ENCODE results near the gene LRTM1.

LRTM1 gene

DNA sequence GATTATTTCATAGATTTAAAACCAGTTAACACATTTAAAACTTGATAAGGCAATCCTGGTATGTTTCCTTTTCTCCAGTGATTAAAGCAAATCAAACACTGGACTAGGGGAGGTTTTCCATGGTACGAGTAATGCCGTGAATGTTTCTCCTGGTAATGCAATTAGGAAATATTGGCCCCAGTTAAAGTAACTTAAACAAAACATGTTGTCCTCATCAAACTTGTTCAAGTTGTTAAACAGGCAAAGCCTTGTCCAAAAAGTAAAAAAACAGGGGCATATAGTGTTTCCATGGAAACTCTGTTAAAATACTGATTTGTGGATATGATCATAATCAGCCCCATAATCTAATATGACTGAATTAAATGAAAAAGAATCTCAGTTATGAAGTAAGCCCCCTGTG lies 13.1 kb upstream of the LRTM1 start:
- no peak for DNase-seq (ENCODE audit: low spot score)

DNA sequence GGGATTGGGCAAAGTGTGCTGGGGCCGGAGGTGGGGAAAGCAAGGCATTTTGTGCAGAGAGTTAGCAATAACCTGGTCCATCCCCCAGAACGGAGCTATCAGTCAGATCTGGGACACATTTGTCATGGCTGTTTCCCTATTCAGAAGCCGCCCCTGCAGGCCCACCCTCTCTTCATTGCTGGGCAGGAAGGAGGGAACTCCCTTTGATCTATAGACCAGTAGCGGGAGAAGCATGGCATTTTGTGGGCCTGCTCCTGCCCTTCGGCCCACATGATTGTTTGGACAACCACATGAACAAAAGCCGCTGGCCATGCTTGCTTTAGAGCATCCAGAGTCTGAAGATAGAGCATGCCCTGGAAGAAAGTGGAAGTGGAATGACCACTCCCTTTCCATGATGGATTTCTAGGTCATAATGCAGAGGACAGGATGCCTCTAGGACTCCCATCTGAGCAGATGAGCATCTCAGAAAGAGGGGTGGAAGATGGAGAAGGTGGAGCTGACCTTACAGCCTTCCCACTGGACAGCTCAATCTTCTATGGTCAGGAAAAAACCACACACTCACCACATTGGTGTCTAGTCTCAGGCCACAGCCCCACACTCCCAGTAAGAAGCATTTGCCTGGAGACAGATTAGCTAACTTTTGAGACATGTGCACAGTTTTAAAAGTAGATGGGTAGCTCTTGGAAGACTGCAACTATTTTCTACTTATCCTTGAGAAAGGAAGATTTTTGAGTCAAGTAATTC lies 11.9 kb upstream of the LRTM1 start:
- DNase-seq (ENCODE audit: low spot score) = no peak

DNA sequence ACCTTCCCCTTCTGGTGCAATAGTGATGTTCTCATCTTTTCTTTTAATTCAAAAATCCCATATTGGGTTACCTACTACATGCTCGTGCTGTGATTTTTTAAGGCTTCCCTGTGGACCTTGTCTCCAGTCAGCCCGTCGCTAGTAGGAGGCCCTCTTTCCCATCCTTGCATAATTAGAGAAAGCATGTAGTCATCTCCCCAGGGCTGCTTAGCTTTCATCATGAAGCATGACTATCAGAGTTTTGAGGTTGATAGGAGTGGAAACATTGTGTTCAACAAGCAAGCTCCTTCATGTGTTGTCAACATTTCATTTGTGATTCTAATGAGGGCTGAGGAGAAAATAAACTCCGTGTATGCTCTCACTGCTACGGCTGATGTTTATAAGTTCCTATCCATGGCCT lies 8.7 kb upstream of the LRTM1 start:
- no peak for DNase-seq (ENCODE audit: low spot score)

DNA sequence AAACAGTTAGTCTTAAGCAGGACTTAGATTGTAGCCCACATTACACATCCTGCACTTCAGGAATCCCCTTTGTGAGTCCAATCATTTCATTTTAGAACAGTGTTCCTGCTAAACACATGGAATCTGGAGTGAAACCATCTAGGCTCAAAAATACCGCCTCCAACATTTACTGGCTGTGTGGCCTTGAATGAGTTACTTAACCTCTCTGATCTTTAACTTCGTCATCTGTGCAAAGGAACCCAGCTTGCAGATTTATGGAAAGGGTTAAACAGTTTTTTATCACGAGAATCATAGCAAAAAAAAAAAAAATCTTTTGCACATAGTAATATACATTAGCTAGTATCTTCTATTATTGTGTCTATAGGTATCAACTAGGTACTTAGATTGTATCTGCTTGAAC lies 8.0 kb upstream of the LRTM1 start:
- no peak for DNase-seq (ENCODE audit: low spot score)

DNA sequence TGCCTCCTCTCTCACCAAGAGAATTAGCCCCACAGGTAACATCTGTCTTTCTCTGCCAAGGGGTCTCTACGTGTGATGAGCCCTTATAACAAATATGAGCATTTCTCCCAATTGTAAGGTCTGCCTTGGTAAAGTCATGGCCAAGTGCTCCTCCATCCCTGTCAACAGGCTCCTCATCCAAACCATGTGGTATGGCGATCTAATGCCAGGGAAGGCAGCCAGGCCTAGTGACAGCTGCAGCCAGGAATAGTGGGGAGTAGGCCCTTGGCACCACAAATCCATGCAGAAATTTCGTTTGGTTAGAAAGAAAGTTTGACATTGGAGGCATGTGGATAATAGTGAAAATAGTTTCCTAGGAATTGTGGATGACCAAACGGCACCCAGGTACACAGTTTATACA lies 4.7 kb upstream of the LRTM1 start:
- DNase-seq (ENCODE audit: low spot score) = no peak

DNA sequence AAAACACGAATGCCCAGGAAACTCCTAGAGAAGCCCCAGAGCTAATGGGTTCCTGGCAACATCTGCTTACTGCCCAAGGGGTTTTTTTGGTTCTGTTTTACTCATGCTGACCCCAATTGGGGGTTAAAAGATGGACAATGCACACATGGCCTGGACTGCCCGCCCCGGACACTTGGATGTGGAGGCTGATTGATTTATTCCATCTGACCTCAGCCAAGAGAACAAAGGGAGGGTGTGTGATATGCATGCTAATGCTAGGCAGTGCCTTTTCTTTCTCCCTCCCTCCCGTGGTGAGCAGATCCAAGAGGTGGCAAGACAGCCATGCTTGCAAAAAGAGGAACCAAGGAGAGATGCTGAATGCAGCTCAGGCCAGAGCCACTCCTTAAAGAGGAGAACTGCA lies 3.3 kb upstream of the LRTM1 start:
- DNase-seq (ENCODE audit: low spot score) = no peak

DNA sequence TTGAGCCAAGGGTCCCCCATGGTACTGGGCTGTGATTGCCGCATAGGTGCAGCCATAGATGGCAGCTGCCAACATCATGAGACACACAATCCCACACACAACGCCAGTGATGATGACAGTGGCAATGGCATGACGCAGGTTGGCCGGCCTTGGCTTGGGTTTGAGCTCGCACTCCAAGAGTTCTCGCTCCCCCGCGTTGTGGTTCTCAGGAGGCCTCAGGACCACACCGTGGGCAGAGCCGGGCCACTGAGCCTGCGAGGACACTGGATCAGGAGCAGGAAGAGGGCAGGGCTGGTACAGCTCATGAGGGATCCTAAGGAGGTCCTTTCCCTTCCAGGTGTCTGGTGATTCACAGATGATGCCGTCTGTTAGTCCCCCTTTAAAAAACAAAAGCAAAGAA lies 9.3 kb downstream of the LRTM1 start:
- DNase-seq (ENCODE audit: low spot score) = no peak

DNA sequence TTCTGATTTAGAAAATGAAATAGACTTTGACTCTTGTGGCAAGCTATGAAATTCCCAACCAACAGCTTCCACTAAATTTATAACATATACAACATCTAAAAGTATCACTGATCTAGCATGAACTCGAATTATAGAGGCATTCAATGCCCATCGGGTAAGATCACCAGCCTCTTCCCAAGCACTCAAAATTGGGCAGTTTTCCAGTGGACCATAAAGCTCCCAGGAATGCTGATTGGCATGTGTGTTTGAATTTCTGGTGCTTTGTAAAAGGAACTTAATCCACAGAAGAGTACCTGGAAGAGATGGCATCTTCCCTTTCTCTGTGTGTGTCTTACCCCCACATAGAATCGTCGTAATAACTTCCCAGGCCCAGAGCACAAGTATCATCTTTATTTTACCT lies 10.0 kb downstream of the LRTM1 start:
- no peak for DNase-seq (ENCODE audit: low spot score)

DNA sequence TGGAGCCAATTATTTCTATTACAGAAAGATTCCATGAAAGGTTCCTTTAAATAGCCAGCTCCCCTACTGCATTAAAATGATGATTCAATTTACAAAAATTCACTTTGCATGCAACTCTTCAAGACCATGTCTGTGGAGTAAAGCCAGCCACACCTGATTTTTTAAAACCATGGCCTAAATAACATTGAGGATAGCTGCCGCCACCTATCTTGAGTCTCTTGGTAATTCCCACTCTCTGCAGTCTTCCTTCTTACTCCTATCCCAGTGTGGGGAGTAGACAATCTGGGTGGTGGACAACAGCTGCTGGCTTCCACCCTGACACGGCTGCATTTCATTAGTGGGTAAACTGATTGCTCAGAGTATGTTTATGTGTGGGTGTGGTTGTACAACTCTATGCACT lies 10.7 kb downstream of the LRTM1 start:
- DNase-seq (ENCODE audit: low spot score) = no peak

DNA sequence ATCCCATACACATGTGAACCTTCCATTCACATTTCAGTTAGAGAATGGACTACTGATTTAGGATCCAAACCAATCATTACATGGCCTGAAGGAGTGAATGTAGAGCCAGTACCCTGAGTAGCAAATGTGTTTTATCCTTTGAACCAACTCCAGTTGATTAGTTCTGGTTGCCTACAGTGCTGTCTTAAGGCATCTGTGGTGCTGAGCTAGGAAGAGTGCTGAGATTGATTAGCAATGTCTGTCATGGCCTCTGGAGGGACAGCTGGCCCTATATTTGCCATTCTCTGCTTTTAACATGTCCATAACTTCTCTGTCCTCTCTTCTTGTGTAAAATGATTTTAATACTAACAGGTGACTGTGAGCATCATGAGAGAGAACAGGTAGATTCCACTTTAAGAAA lies 11.1 kb downstream of the LRTM1 start:
- no peak for DNase-seq (ENCODE audit: low spot score)

DNA sequence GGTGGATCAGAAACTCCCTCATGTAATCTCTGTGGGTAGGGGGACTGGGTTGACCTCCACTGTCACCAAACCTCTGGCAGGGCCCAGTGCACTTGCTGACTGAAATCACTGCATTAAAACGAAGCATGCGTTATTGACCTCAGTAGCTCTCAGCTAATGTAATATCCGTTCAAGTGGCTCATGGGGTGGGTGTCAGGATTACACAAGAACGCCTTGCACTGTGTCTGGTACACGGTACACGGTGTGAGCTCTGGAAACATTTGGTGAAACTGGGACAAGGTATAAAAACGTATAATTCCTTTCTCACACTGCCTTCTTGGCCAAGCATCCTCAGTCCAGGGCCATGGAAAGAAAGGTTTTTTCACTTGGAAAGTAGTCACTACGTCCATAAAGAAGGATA lies 11.9 kb downstream of the LRTM1 start:
- no peak for DNase-seq (ENCODE audit: low spot score)

DNA sequence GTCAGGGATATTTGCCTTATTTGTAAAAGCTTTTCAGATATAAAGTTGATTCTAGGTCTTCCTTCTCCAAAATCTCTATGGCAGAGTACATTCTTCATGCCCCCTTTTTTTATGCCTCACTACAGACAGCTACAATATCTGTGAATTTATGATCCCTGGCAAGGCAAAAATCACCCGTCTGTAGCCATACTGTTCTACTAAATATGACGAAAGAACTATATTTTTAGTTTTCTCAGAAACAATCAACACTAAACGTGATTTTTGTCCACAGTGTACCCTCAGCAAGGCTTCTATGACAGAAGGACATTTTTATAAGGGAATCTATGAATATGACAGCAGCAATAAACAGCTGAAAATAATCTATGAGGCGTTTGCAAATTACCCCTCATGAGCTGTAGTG lies 12.7 kb downstream of the LRTM1 start:
- no peak for DNase-seq (ENCODE audit: low spot score)

DNA sequence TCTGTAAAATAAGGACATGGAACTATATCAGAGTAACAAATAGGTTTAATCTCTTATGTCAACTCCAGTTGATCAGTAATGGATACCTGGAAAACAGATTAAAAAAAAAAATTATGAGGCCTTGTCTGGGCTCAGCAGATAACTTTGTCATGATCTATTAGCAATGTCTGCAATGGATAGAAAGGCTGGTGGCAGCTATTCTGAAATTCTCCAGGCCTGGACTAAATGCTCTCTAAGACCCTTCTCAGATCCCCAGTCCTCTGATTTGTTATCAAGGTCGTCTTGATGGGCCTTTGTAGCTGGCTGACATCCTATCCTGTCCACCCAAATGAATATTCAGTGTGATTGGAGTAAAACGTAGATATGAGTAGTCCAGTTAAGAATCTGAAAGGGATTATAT lies 13.7 kb downstream of the LRTM1 start:
- no peak for DNase-seq (ENCODE audit: low spot score)

DNA sequence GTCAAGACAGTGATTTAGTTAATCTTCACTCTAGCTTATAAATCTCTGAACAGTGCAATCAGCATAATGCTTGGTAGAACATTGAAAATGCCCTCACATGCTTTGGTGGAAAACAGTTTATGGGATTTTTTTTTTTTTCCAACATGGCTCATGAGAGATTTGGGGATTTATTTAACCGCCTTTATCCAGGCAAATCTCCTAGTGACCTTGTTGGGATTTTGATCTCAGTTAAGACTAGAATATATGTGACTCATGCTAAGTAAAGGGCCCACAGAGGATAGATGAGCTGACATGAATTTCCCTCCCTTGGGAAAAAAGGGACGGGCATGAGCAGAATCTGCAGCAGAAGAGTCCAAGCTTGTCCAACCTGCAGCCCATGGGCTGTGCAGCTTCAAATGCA lies 18.7 kb downstream of the LRTM1 start:
- DNase-seq (ENCODE audit: low spot score) = no peak

DNA sequence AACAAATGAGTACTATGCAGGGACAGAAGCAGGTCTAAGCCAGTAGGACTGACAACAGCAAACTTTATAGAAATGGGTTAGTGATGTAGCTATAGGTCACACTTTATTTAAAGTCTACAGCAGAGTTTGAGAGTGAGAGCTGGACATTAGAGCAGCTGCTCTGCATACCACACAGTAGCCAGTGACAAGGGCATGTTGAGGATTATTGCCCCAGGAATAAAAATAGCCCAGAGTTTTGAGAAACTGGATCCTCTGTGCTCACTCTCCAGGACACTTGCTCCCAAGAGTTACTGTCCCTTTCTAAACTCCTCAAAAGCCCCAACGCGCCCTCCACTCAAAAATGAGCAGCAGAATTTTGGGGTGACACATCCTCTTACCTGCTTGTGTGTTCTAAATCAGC lies 21.1 kb downstream of the LRTM1 start:
- no peak for DNase-seq (ENCODE audit: low spot score)

DNA sequence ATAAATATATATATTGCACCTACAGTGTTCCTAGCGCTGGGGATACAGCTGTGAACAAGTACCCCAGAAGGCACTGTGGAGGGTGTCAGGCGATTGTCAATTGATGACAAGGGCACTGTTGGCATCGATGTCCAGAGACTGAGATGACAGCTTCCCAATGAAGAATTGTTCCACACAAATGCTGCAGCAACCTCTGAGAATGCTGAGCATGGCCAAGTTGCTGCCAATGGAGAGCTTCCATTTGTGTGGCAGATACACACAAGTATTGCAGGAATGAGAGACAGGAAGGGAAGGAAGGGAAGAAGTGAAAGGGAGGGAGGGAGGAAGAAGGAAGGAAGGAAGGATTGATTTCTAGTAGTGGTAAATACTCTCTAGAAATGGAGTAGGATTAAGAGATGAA lies 21.9 kb downstream of the LRTM1 start:
- no peak for DNase-seq (ENCODE audit: low spot score)

DNA sequence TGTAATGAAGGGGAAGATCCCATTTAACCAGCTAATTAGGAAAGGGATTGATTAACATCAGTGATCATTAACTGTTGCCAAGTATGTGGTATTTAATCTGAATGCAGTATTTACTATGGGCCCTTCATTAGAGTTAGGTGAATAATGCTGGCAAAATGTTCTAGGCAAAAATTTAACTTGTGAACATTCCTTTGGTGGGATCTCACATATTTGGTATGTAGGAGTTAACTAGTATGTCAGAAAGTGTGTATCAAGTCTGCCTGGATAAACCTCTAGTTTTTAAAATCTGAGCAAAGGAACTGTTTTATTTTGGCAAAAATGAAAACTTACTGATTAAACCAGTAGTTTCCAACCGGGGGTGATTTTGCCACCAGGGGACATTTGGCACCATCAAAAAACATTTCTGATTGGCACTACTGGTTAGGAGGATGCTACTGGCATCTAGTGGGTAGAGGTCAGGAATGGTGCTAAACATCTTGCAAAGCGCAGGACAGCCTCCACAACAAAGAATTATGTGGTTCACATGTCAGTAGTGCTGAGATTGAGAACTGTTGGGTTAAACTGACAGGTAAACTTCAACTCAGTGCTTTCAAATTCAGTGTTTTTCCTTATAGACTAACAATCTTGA lies 22.5 kb downstream of the LRTM1 start:
- no peak for DNase-seq (ENCODE audit: low spot score)

DNA sequence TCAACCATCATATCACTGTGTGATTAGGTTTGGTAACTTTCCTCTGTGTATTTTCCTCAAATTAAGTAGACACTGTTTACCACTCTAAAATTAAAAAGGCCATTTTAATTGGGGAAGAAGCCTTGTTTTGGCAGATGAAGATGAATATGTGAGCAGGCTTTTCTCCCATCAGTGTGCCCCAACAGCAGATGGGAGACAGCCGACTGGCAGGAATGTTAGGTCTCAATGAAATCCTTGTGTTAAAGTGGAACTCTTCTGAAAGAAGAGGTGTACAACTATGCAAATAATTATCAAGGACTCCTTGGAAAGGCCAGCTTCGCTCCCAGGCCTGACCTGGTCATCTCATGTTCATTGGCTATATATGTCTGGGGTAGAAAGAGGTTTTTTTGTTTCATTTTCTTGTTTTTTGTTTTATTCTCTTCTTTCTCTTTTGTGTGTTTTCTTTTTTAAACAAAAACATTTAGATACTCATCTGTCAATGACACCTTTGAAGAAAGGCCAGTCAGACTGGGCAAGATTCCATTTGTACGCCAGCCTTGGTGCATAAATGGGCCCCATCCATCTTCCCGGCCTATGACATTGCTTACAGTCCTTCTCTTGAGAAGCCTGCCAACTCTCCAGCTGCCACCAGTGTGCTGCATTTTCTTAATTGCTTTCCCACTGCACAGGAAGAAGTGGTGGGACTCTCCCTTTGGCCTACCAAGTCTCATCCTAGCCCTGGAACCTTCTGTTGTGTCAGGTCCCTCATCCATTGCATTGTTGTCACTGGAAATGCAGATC lies 25.8 kb downstream of the LRTM1 start:
- no peak for DNase-seq (ENCODE audit: low spot score)

DNA sequence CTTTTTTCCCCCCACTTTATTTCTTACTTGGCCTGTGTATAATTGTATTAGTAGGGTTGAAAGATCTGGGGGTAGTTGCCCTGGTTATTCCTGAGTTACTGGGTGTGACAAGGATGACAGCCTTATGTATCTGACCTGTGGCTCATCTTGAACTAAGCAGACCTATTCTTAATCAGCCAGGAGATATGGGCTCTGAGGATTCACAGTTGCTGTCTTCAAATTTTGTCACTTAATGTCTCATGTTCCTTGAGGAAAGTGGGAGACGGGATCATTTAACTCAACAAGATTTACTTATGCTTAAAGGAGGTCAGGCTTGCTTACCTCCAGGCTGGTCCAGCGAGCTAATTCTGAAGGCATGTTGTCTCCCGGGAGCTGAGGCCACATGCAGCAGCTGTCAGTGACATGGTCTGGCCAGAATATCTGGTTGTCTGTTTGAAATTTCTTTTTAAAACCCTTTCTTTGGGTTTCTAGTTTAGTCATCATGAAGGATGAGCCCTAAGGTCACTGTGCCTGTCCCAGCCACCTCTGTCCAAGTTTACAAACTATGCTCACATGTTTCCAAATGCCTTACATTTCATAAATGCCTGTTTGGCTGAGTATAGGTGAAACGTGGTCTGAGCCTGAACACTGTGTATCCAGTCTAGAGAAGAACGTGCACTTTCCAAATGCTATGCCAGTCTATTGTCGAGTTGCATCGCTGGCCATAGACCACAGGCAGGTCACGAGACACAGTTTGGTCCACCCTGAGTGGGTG lies 26.8 kb downstream of the LRTM1 start:
- no peak for DNase-seq (ENCODE audit: low spot score)

DNA sequence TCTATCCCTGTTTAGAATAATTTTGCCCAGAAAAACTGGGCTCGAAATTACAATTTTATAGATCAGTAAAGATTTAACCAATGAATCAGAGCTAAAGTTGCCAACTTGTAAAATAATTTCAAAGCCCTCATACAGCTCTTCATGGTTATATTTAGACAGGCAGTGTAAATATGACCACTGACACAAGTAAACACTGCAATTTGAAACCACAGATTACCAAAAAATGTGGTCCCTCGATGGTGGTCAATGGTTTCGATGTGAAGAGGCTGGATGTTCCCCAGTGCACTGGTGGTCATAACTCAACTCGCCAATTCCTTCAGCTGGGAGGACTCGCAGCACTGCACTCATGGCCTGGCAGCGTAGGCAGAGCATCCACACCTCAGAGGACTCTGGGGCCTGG lies 28.6 kb downstream of the LRTM1 start:
- no peak for DNase-seq (ENCODE audit: low spot score)

DNA sequence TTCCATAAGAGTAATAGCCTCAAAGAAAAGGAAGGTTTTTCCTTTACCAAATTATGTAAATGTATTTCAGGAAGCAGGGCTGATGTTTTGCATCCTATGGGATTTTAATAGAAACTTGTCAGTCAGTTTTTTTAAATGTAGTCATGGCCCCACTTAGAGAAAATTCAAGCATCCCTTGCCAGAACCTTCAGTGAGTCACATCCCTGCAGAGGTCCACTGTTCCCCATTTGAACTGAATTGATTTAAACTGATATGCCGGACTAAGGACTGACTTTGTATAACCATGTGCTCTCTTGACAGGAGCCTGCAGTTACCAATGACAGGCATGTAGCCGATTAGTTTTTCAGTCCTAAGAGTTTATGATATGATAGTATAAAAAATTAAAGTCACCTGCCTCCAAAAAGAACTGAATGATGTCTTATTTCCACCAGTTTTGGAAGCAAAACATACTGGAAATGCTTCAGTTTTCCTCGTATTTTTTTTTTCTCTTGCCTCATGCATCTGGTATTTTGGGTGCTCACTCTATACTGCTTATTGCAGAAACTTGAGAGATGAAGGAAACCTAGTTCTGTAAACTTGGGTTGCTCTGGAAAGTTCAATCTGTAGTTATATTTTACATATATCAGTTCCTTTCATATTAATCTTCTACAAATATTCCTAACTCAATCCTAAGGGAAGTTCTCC lies 30.7 kb downstream of the LRTM1 start:
- no peak for DNase-seq (ENCODE audit: low spot score)

DNA sequence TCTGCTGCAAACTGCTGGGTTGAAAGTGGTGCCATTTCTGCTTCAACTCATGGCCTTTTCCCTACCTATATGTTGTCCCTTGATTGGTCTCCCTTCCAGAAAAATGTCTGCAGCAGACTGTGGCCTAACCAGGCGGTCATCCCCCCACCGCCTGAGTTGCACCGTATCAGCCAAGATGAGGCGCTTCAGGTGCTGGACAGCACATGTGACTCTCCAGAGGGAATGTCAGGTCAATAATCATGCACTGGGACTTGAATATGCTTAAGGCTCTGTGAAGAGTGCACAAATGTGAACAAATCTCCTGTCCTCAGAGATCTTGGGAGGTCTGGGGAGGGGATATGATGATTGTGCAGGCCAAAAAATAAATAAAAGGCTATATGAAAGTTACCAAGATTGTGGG lies 32.2 kb downstream of the LRTM1 start:
- DNase-seq (ENCODE audit: low spot score) = no peak

Data from NAMALWA (cell line).